Activated CD4-positive, alpha-beta memory T cell treated with anti-CD3 and anti-CD28 coated beads, Interleukin-2, amount 10 ng/mL, durations not matched to agents 7 days and 5 days (primary cell): ENCODE data around the gene NLRP14. TPM values are rescaled to one million over a fixed set of nuclear protein-coding genes. Genes with fewer than 3 reads are reported as not detected.

Experiments used
- CTCF ChIA-PET: fragments of 350-600 bp; sonication (Branson Sonifier 250); formaldehyde crosslinking; loops from one replicate; lab custom pipeline; 2021; ENCODE audit warnings: antibody characterized with exemption, inconsistent platforms; lab: Charles Lee
- POLR2A ChIA-PET: fragments of 350-600 bp; sonication (Branson Sonifier 250); formaldehyde crosslinking; loops from one replicate; lab custom pipeline; 2021; ENCODE audit warnings: antibody characterized with exemption; lab: Charles Lee
- DNase-seq: peaks from one replicate; pipeline ENCODE4 v3.0.0-alpha.2; 2020
- H3K27ac Mint-ChIP-seq: one replicate; pipeline ENCODE4 v1.8.0; 2021; ENCODE audit warnings: mild to moderate bottlenecking, mixed read lengths
- H3K27me3 Mint-ChIP-seq: one replicate; pipeline ENCODE4 v1.8.0; 2021; ENCODE audit warnings: mixed read lengths
- H3K36me3 Mint-ChIP-seq: one replicate; pipeline ENCODE4 v1.8.0; 2021; ENCODE audit warnings: low read depth, mixed read lengths
- H3K4me1 Mint-ChIP-seq: one replicate; pipeline ENCODE4 v1.8.0; 2021; ENCODE audit warnings: mixed read lengths
- H3K4me3 Mint-ChIP-seq: one replicate; pipeline ENCODE4 v1.8.0; 2021; ENCODE audit warnings: mild to moderate bottlenecking, mixed read lengths
- H3K9me3 Mint-ChIP-seq: one replicate; pipeline ENCODE4 v1.8.0; 2021; ENCODE audit warnings: mixed read lengths
- total RNA-seq, 2 experiments: library from RNA; stranded (reverse); gene quantifications; one replicate each; pipeline ENCODE4 v1.2.3, GENCODE V29; 2021

NLRP14 gene, protein sequence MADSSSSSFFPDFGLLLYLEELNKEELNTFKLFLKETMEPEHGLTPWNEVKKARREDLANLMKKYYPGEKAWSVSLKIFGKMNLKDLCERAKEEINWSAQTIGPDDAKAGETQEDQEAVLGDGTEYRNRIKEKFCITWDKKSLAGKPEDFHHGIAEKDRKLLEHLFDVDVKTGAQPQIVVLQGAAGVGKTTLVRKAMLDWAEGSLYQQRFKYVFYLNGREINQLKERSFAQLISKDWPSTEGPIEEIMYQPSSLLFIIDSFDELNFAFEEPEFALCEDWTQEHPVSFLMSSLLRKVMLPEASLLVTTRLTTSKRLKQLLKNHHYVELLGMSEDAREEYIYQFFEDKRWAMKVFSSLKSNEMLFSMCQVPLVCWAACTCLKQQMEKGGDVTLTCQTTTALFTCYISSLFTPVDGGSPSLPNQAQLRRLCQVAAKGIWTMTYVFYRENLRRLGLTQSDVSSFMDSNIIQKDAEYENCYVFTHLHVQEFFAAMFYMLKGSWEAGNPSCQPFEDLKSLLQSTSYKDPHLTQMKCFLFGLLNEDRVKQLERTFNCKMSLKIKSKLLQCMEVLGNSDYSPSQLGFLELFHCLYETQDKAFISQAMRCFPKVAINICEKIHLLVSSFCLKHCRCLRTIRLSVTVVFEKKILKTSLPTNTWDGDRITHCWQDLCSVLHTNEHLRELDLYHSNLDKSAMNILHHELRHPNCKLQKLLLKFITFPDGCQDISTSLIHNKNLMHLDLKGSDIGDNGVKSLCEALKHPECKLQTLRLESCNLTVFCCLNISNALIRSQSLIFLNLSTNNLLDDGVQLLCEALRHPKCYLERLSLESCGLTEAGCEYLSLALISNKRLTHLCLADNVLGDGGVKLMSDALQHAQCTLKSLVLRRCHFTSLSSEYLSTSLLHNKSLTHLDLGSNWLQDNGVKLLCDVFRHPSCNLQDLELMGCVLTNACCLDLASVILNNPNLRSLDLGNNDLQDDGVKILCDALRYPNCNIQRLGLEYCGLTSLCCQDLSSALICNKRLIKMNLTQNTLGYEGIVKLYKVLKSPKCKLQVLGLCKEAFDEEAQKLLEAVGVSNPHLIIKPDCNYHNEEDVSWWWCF
- not detected for total RNA-seq

DNA sequence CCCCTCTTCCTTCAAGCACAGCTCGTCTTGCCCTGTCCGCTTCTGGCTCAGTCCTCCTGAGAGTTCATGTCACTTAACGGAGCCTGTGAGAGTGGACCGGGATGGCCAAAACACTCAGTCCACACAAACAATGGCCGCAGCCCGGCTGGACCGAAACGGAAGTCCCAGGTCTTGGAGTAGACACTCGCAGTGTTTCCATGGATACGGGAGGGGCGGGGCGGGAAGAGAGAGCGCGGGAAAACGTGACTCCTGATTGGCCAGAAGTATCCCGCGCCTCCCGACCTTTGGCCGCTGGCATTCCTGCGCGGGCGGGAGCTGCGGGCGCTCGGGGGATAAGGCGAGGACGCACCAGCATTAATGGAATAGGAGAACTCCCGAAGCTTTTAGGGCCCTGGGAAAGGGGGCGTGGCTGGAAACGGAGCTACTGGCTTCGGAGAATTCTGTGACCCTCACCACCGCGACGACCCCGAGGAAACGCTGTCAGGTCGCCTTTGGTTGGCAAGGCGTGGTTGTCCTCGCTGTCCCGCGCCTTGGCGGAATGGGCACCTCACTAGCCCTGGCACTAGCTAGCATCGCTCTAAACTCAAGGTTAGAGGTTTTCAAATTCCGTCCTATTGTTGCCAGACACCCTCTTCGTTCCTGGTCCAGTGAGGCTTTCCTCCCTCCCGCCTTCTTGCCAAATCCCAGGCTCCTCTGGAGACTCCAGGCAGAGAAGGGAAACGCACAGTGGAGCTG is at the start of gene NLRP14, which contains the start of gene ZNF214:
NLRP14 (plus strand) TSS at position 297 of the 735 bp plus-strand sequence. CDS start 18,108 bp downstream, outside the sequence.
ZNF214 (minus strand) TSS at position 164 of the 735 bp plus-strand sequence. CDS start 17,511 bp downstream, outside the sequence.
- Mint-ChIP-seq H3K27me3 (peaks cover 26% of the 10 kb centered on the region), H3K36me3 (no peaks in the 10 kb centered on the region), H3K4me1 (no peaks in the 10 kb centered on the region), H3K27ac (no peak within 1 kb of the TSS), H3K9me3 (no peaks in the 10 kb centered on the region), H3K4me3 (no peak within 1 kb of the TSS)
- POLR2A ChIA-PET = no interaction called here
- DNase-seq = no peak
- CTCF ChIA-PET = no interaction called here

DNA sequence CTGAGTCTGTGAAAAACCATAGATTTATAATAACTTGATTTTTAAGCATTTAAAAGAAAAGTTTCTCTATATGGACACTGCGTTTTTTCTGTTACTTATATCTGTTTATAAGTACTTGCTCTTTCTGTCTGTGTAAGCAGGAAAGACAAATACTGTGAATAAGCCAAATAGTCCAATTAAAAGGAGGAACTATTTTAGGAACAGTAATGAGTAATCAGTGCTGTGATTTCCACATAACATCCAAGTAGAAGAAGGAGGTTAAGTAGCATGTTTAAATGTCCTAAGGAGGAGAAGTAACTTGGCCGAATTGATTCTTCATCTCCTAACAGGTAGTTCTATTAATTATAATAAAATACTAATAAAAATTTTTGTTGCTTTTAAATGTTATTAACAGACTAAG is 40.9 kb upstream of the NLRP14 start:
- no peak overlapping the region for H3K27ac Mint-ChIP-seq
- no peaks in the 10 kb centered on the region for H3K27me3 Mint-ChIP-seq
- no peak overlapping the region for H3K4me3 Mint-ChIP-seq
- no peak for DNase-seq
- ChIA-PET CTCF (no interaction called here), POLR2A (no interaction called here)
- no peaks in the 10 kb centered on the region for H3K4me1 Mint-ChIP-seq
- no peaks in the 10 kb centered on the region for H3K36me3 Mint-ChIP-seq
- no peaks in the 10 kb centered on the region for H3K9me3 Mint-ChIP-seq

DNA sequence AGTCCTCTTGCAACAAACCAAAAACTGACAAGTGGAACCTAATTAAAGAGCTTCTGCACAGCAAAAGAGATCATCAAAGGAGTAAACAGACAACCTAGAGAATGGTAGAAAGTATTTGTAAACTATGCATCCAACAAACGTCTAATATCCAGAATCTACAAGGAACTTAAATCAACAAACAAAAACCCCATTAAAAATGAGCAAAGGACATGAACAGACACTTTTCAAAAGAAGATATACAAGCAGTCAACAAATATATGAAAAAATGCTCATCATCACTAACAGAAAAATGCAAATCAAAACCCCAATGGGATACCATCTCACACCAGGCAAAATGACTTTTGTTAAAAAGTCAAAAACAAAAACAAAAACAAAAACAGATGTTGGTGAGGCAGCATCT is 33.8 kb upstream of the NLRP14 start:
- no peaks in the 10 kb centered on the region for H3K4me1 Mint-ChIP-seq
- H3K27ac Mint-ChIP-seq = no peak overlapping the region
- POLR2A ChIA-PET = no interaction called here
- no peak overlapping the region for H3K4me3 Mint-ChIP-seq
- no peaks in the 10 kb centered on the region for H3K9me3 Mint-ChIP-seq
- no peaks in the 10 kb centered on the region for H3K36me3 Mint-ChIP-seq
- DNase-seq = no peak
- CTCF ChIA-PET = no interaction called here
- H3K27me3 Mint-ChIP-seq = no peaks in the 10 kb centered on the region

DNA sequence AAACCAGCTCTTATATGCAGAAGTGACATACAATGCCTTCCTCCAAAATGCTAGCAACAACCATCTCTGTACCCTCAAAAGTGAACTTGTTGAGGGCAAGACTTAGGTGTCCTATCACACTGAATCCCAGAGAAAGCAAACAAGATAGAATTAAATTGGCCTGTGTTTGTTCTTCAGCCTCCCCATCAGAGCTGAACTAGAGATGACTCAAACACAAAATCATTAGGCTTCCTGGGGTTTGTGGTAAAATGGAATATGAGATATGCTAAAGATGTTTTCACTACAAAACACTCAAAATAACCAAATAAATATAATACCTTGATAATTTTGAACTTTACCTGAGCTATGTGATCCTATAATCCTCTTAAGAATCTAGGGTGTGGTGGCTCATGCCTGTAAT is 31.8 kb upstream of the NLRP14 start:
- POLR2A ChIA-PET = no interaction called here
- no peak overlapping the region for H3K27ac Mint-ChIP-seq
- no peak overlapping the region for H3K4me3 Mint-ChIP-seq
- H3K36me3 Mint-ChIP-seq = no peaks in the 10 kb centered on the region
- DNase-seq = no peak
- H3K9me3 Mint-ChIP-seq = no peaks in the 10 kb centered on the region
- no peaks in the 10 kb centered on the region for H3K4me1 Mint-ChIP-seq
- no peaks in the 10 kb centered on the region for H3K27me3 Mint-ChIP-seq
- CTCF ChIA-PET = no interaction called here

DNA sequence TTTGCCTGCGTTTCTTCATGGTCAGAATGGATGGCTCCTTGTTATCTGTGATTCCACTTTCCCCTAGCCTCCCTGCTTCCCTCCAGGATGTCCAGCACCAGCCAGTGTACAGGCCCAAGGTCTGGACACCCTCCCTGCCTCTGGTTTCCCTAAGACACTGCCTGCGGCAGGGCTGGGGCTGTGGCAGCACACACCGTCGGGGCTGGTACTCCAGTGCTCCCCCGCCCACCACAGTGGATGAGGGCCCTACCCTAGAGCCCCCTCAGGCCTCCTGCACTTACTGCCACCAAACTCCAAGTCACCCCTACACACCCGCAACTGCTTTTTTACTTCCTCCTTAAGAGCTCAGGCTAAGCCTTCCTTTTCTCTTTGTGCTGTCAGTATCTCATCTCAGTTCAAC is 29.1 kb upstream of the NLRP14 start:
- ChIA-PET CTCF (no interaction called here), POLR2A (no interaction called here)
- Mint-ChIP-seq H3K27ac (no peak overlapping the region), H3K36me3 (no peaks in the 10 kb centered on the region), H3K27me3 (peaks cover 6% of the 10 kb centered on the region), H3K4me3 (no peak overlapping the region), H3K4me1 (no peaks in the 10 kb centered on the region), H3K9me3 (no peaks in the 10 kb centered on the region)
- DNase-seq = no peak

DNA sequence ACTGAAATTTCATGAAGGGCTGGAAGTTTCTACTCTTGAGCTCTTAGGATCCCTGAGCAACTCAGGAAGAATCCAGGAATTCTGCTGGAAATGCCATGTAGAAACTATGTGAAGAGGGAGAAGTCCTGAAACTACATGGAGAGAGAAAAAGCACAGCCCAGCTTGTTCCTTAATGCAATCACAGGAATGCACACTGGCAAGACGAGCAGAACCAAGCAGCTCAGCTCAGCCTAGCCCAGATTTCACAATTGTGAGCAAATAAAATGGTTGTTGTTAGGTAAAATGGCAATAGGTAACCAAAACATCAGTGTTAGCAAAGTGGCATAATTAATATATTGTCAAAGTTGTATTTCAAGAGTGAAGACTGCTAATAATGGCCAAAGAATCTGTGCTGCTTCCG is 28.3 kb upstream of the NLRP14 start:
- POLR2A ChIA-PET = no interaction called here
- Mint-ChIP-seq H3K9me3 (no peaks in the 10 kb centered on the region), H3K36me3 (no peaks in the 10 kb centered on the region), H3K27me3 (peaks cover 6% of the 10 kb centered on the region), H3K27ac (no peak overlapping the region), H3K4me3 (no peak overlapping the region), H3K4me1 (no peaks in the 10 kb centered on the region)
- CTCF ChIA-PET = interaction anchor here (1.8 kb wide), 1 partner anchor 180 kb away, joined by 5 read pairs; no protein-coding TSS in a partner anchor
- DNase-seq = no peak

DNA sequence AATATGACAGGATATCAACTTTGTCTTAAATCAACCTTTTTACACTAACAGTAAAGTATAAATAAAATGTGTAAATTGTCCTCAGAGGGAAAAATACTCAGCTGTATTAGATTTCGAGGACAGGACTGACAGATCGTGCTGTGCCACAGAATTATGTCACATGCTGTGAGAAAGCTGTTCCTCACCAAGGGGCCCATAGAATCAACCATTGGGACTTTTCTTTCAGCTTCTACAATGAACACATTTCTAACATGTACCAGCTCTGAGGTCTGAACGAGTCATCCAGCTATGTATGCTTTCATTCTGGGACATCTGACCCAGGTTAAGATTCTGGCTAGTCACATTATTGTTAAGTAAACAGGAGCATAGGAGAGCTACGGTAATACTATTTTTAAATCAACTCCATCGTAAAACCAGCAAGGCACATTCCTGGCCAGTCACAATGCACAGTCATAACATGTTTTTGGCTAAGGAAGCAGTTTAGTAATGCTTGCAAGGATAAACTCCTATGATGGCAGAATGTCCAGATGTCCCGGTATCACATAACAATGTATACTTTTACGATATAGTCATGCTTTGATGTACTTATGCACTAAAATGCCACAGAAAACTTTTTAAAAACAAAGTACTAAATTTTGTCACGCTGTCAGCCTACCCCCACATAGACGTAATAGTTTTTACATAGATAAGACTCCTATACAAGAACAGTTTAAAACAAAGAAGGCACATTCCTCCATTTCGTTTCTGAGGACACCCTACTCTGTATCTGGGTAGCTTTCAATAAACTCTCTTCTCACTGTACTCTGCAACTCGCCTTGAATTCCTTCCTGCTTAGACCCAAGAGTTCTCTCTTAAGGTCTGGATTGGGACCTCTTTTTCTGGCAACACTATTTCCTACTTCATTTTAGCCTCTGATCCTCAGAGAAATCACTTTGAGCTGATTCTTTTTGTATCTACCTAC is 27.5 kb upstream of the NLRP14 start:
- no peaks in the 10 kb centered on the region for H3K4me1 Mint-ChIP-seq
- H3K27ac Mint-ChIP-seq = no peak overlapping the region
- no peak overlapping the region for H3K4me3 Mint-ChIP-seq
- POLR2A ChIA-PET = no interaction called here
- DNase-seq = no peak
- H3K27me3 Mint-ChIP-seq = peaks cover 7% of the 10 kb centered on the region
- CTCF ChIA-PET = interaction anchor here (1.8 kb wide), 1 partner anchor 180 kb away, joined by 5 read pairs; no protein-coding TSS in a partner anchor
- no peaks in the 10 kb centered on the region for H3K36me3 Mint-ChIP-seq
- no peaks in the 10 kb centered on the region for H3K9me3 Mint-ChIP-seq

DNA sequence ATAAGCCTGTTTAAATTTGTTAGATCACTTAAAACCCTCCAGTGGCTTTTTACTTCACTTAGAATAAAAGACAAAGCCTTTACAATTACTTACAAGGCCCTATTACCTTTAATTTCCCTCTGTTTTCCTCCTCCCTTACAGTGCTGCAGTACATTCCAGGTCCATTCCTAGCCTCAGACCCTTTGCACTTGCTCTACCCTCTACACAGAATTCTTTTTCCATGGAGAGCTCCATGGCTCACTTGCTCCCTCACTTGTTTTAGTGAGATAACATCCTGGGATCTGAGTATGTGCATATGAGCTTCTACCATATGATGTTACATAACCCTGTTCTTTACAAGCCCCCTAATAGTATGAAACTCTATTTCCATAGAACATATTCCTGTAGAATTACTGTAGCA is 24.6 kb upstream of the NLRP14 start:
- Mint-ChIP-seq H3K27me3 (peaks cover 19% of the 10 kb centered on the region), H3K4me1 (no peaks in the 10 kb centered on the region), H3K9me3 (no peaks in the 10 kb centered on the region), H3K36me3 (no peaks in the 10 kb centered on the region), H3K27ac (no peak overlapping the region), H3K4me3 (no peak overlapping the region)
- ChIA-PET CTCF (no interaction called here), POLR2A (no interaction called here)
- no peak for DNase-seq

DNA sequence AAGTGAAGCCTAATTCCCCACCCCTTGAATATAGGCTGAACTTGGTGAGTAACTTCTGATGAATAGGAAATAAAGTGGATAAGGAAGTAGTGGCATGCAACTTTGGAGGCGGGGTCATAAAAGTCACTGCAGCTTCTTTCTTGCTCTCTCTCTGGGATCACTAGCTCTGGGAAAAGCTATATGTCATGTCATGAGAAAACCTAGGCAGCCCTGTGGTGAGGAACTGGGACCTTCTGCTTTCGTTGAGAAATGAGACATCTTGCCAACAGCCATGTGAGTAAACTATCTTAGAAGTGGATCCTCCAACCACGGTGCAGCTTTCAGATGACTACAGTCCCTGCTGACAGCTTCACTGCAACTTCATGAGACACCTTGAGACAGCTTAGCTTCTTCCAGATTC is 15.8 kb upstream of the NLRP14 start:
- ChIA-PET CTCF (no interaction called here), POLR2A (no interaction called here)
- Mint-ChIP-seq H3K27ac (no peak overlapping the region), H3K36me3 (no peaks in the 10 kb centered on the region), H3K4me3 (no peak overlapping the region), H3K27me3 (peaks cover 14% of the 10 kb centered on the region), H3K4me1 (no peaks in the 10 kb centered on the region), H3K9me3 (no peaks in the 10 kb centered on the region)
- no peak for DNase-seq

DNA sequence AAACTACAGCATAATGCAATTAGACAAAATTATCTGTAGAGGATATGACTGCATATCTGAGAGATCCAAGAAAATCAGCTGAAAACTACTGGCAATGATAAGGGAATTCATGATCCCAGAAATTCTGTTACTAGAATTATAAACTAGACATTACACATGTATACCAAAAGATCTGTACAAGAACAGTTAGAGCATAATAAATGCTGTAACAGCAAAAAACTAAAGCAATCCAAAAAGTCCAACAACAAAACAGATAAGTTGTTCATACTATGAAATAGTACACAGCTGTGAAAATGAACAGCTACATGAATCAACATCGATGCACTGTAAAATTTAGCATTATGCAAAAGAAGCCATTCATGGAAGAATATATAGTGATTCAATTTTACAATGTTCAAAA is 6.2 kb upstream of the NLRP14 start:
- Mint-ChIP-seq H3K4me1 (no peaks in the 10 kb centered on the region), H3K27ac (no peak overlapping the region), H3K9me3 (no peaks in the 10 kb centered on the region), H3K4me3 (no peak overlapping the region), H3K27me3 (peaks cover 9% of the 10 kb centered on the region), H3K36me3 (no peaks in the 10 kb centered on the region)
- ChIA-PET CTCF (no interaction called here), POLR2A (no interaction called here)
- no peak for DNase-seq

DNA sequence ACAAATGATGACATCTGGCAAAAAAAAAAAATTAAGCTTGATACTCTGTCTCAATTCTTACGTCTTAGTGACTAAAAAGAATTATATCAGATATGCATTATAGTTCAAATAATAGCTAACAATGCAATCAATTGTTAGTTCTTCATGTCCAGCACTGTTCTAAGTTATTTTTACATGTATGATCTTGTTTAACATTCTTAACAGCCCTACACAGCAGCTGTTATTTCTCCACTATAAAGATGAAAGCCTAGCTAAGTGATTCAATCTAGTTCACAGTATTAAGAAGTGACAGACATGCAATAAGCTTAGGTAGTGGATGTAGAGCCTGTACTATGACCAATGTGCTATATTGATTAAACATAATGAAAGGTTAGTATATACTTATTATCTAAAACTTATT is 4.3 kb upstream of the NLRP14 start:
- no peak for DNase-seq
- Mint-ChIP-seq H3K4me1 (no peaks in the 10 kb centered on the region), H3K36me3 (no peaks in the 10 kb centered on the region), H3K9me3 (no peaks in the 10 kb centered on the region), H3K27me3 (peaks cover 17% of the 10 kb centered on the region), H3K4me3 (no peak overlapping the region), H3K27ac (no peak overlapping the region)
- POLR2A ChIA-PET = no interaction called here
- CTCF ChIA-PET = no interaction called here
